BLaER1 treated with 17β-estradiol and CSF1 and Interleukin-3, amounts not matched to agents 10 nM and 100 nM (cell line): ENCODE results near the gene SLC6A18.

Source experiments
- H3K27ac ChIP-seq, 11 experiments: shearing (Covaris generic); formaldehyde crosslinking; 2 replicates each; pipeline ENCODE4 v1.8.1; 2022
- H3K27me3 ChIP-seq, 11 experiments: shearing (Covaris generic); formaldehyde crosslinking; 2 replicates each; pipeline ENCODE4 v1.8.1; 2022
- H3K36me3 ChIP-seq, 11 experiments: shearing (Covaris generic); formaldehyde crosslinking; 2 replicates each; pipeline ENCODE4 v1.8.1; 2022
- H3K4me1 ChIP-seq, 10 experiments: shearing (Covaris generic); formaldehyde crosslinking; 2 replicates each; pipeline ENCODE4 v1.8.1; 2022
- H3K4me2 ChIP-seq, 11 experiments: shearing (Covaris generic); formaldehyde crosslinking; 2 replicates each; pipeline ENCODE4 v1.8.1; 2022
- H3K4me3 ChIP-seq, 10 experiments: shearing (Covaris generic); formaldehyde crosslinking; 2 replicates each; pipeline ENCODE4 v1.8.1; 2022
- H3K9ac ChIP-seq, 11 experiments: shearing (Covaris generic); formaldehyde crosslinking; 2 replicates each; pipeline ENCODE4 v1.8.1; 2022
- H3K9me3 ChIP-seq, 11 experiments: shearing (Covaris generic); formaldehyde crosslinking; replicated peaks in 1 of 11; 2 replicates each; pipeline ENCODE4 v1.8.1; 2022
- H4K20me1 ChIP-seq, 11 experiments: shearing (Covaris generic); formaldehyde crosslinking; 2 replicates each; pipeline ENCODE4 v1.8.1; 2022
- Cebpa-rat ChIP-seq, 11 experiments: shearing (Covaris generic); IDR thresholded peaks; 2 replicates each; pipeline ENCODE4 v1.8.1; 2022

Gene SLC6A18

GRCh38 chr5:1192971-1193590 lies 32.1 kb upstream of the SLC6A18 start:
- Histone ChIP-seq H3K9me3 (no peaks in the 10 kb centered on the region), H3K4me3 (no peak overlapping the region), H4K20me1 (peaks cover 0 to 9% (median 0%) of the 10 kb centered on the region in 11 experiments; a peak in 2 of 22 replicates), H3K36me3 (no peaks in the 10 kb centered on the region), H3K27me3 (peaks cover 10 to 41% (median 27%) of the 10 kb centered on the region in 11 experiments; a peak in 19 of 22 replicates), H3K27ac (no peak overlapping the region), H3K4me1 (peaks cover 5 to 20% (median 12%) of the 10 kb centered on the region in 10 experiments; a peak in 14 of 20 replicates), H3K9ac (no peak overlapping the region), H3K4me2 (peak overlapping the region in 6 of 11 experiments; percentile 6 to 52 (median 33); a peak in 6 of 22 replicates)
- no peak for TF ChIP-seq Cebpa-rat (IDR thresholded peaks at IDR 0.05)

GRCh38 chr5:1193591-1193985 lies 31.6 kb upstream of the SLC6A18 start:
- Histone ChIP-seq H3K36me3 (no peaks in the 10 kb centered on the region), H3K27ac (no peak overlapping the region), H4K20me1 (peaks cover 0 to 9% (median 0%) of the 10 kb centered on the region in 11 experiments; a peak in 2 of 22 replicates), H3K9ac (no peak overlapping the region), H3K27me3 (peaks cover 10 to 41% (median 27%) of the 10 kb centered on the region in 11 experiments; a peak in 19 of 22 replicates), H3K4me3 (no peak overlapping the region), H3K9me3 (no peaks in the 10 kb centered on the region), H3K4me1 (peaks cover 5 to 20% (median 12%) of the 10 kb centered on the region in 10 experiments; a peak in 14 of 20 replicates), H3K4me2 (peak overlapping the region in 6 of 11 experiments; percentile 6 to 52 (median 33); a peak in 7 of 22 replicates)
- TF ChIP-seq Cebpa-rat (IDR thresholded peaks at IDR 0.05), result no peak

GRCh38 chr5:1194378-1194777 lies 30.8 kb upstream of the SLC6A18 start:
- no peak for TF ChIP-seq Cebpa-rat (IDR thresholded peaks at IDR 0.05)
- no peaks in the 10 kb centered on the region for H3K9me3 ChIP-seq
- H3K27ac ChIP-seq, result no peak overlapping the region
- H3K27me3 ChIP-seq, result peaks cover 10 to 39% (median 27%) of the 10 kb centered on the region in 11 experiments; a peak in 19 of 22 replicates
- no peak overlapping the region for H3K9ac ChIP-seq
- H3K4me3 ChIP-seq, result no peak overlapping the region
- peaks cover 0 to 9% (median 0%) of the 10 kb centered on the region in 11 experiments; a peak in 2 of 22 replicates for H4K20me1 ChIP-seq
- no peak overlapping the region for H3K4me2 ChIP-seq
- no peaks in the 10 kb centered on the region for H3K36me3 ChIP-seq
- peaks cover 5 to 20% (median 12%) of the 10 kb centered on the region in 10 experiments; a peak in 14 of 20 replicates for H3K4me1 ChIP-seq

- no peak for TF ChIP-seq Cebpa-rat (IDR thresholded peaks at IDR 0.05)
- Histone ChIP-seq H3K27ac (no peak overlapping the region), H3K4me3 (no peak overlapping the region), H3K27me3 (peaks cover 10 to 37% (median 25%) of the 10 kb centered on the region in 11 experiments; a peak in 19 of 22 replicates), H4K20me1 (peaks cover 0 to 13% (median 0%) of the 10 kb centered on the region in 11 experiments; a peak in 4 of 22 replicates), H3K4me2 (no peak overlapping the region), H3K4me1 (peaks cover 4 to 19% (median 8%) of the 10 kb centered on the region in 10 experiments; a peak in 14 of 20 replicates), H3K36me3 (no peaks in the 10 kb centered on the region), H3K9ac (no peak overlapping the region), H3K9me3 (no peaks in the 10 kb centered on the region)
Measured at GRCh38 chr5:1195439-1195838, 29.7 kb upstream of the SLC6A18 start.

GRCh38 chr5:1195916-1196315 lies 29.3 kb upstream of the SLC6A18 start:
- Histone ChIP-seq H4K20me1 (peaks cover 0 to 18% (median 0%) of the 10 kb centered on the region in 11 experiments; a peak in 4 of 22 replicates), H3K27ac (no peak overlapping the region)
- TF ChIP-seq Cebpa-rat (IDR thresholded peaks at IDR 0.05), result no peak

GRCh38 chr5:1196562-1196961 lies 28.6 kb upstream of the SLC6A18 start:
- H4K20me1 ChIP-seq, result peaks cover 0 to 25% (median 0%) of the 10 kb centered on the region in 11 experiments; a peak in 4 of 22 replicates
- no peak overlapping the region for H3K4me2 ChIP-seq
- H3K9me3 ChIP-seq, result no peaks in the 10 kb centered on the region
- no peak for TF ChIP-seq Cebpa-rat (IDR thresholded peaks at IDR 0.05)
- no peak overlapping the region for H3K4me3 ChIP-seq
- H3K27me3 ChIP-seq, result peaks cover 18 to 49% (median 32%) of the 10 kb centered on the region in 11 experiments; a peak in 18 of 22 replicates
- no peak overlapping the region for H3K27ac ChIP-seq
- no peak overlapping the region for H3K9ac ChIP-seq
- peaks cover 0 to 21% (median 13%) of the 10 kb centered on the region in 10 experiments; a peak in 9 of 20 replicates for H3K4me1 ChIP-seq
- no peaks in the 10 kb centered on the region for H3K36me3 ChIP-seq

More at GRCh38 chr5:1195916-1196315, 29.3 kb upstream of the SLC6A18 start:
- Histone ChIP-seq H3K9me3 (no peaks in the 10 kb centered on the region), H3K4me2 (no peak overlapping the region), H3K36me3 (no peaks in the 10 kb centered on the region), H3K27me3 (peaks cover 14 to 42% (median 29%) of the 10 kb centered on the region in 11 experiments; a peak in 18 of 22 replicates), H3K4me1 (peaks cover 0 to 19% (median 10%) of the 10 kb centered on the region in 10 experiments; a peak in 13 of 20 replicates), H3K9ac (no peak overlapping the region), H3K4me3 (no peak overlapping the region)

- H3K4me2 ChIP-seq, result no peak overlapping the region
- no peaks in the 10 kb centered on the region for H3K36me3 ChIP-seq
- no peak overlapping the region for H3K4me3 ChIP-seq
- no peak for TF ChIP-seq Cebpa-rat (IDR thresholded peaks at IDR 0.05)
- H3K9me3 ChIP-seq, result no peaks in the 10 kb centered on the region
- H3K27me3 ChIP-seq, result peaks cover 15 to 44% (median 27%) of the 10 kb centered on the region in 11 experiments; a peak in 18 of 22 replicates
- H3K9ac ChIP-seq, result no peak overlapping the region
- peaks cover 0 to 40% (median 0%) of the 10 kb centered on the region in 11 experiments; a peak in 8 of 22 replicates for H4K20me1 ChIP-seq
- peaks cover 0 to 27% (median 16%) of the 10 kb centered on the region in 10 experiments; a peak in 9 of 20 replicates for H3K4me1 ChIP-seq
- H3K27ac ChIP-seq, result no peak overlapping the region
Measured at GRCh38 chr5:1197876-1198666, 27.1 kb upstream of the SLC6A18 start.

GRCh38 chr5:1199340-1199648 lies 25.9 kb upstream of the SLC6A18 start:
- Histone ChIP-seq H3K9ac (no peak overlapping the region), H3K4me3 (no peak overlapping the region), H3K9me3 (no peaks in the 10 kb centered on the region), H4K20me1 (peaks cover 0 to 49% (median 0%) of the 10 kb centered on the region in 11 experiments; a peak in 8 of 22 replicates), H3K36me3 (no peaks in the 10 kb centered on the region), H3K4me1 (peaks cover 0 to 21% (median 10%) of the 10 kb centered on the region in 10 experiments; a peak in 8 of 20 replicates), H3K4me2 (no peak overlapping the region), H3K27me3 (peaks cover 8 to 32% (median 16%) of the 10 kb centered on the region in 11 experiments; a peak in 15 of 22 replicates), H3K27ac (no peak overlapping the region)
- no peak for TF ChIP-seq Cebpa-rat (IDR thresholded peaks at IDR 0.05)
